Measurements from ENCODE around the gene EXOC6. TPM values are rescaled to one million over a fixed set of nuclear protein-coding genes. Genes with fewer than 3 reads are reported as not detected.

Gene EXOC6
- total and polyA plus RNA-seq, 7 donors: 7.4 to 27.8 (median 14.4) TPM

GRCh38 chr10:93079663-93080349 lies 231.5 kb downstream of the EXOC6 start:
- H3K27me3 ChIP-seq (ENCODE audit: insufficient read depth in 3 of 3, low read length in 2 of 3): peaks cover 0 to 65% (median 11%) of the 10 kb centered on the region in 3 donors
- TF ChIP-seq CTCF (IDR thresholded peaks at IDR 0.05): no peak
- 42 to 57% (median 51%) methylated on average over 9 of the region's 9 CpGs for WGBS, 3 donors
- no peak for DNase-seq
- H3K9me3 ChIP-seq: no peaks in the 10 kb centered on the region
- H3K4me3 ChIP-seq: no peak overlapping the region
- H3K4me1 ChIP-seq: no peaks in the 10 kb centered on the region
- intact Hi-C loops (cut with DNase I): loop anchor here (2.0 to 10.0 kb wide), 4 partner anchors 209 to 425 kb away; no protein-coding TSS in a partner anchor
- no peak overlapping the region for H3K27ac ChIP-seq
- H3K36me3 ChIP-seq (ENCODE audit: insufficient read depth in 1 of 2, low read depth in 1 of 2): no peaks in the 10 kb centered on the region
- ATAC-seq: no peak

- Histone ChIP-seq H3K4me1 (no peaks in the 10 kb centered on the region), H3K27me3 (ENCODE audit: insufficient read depth in 3 of 3, low read length in 2 of 3) (peaks cover 0 to 58% (median 6%) of the 10 kb centered on the region in 3 donors), H3K9me3 (no peaks in the 10 kb centered on the region), H3K36me3 (ENCODE audit: insufficient read depth in 1 of 2, low read depth in 1 of 2) (no peaks in the 10 kb centered on the region), H3K27ac (no peak overlapping the region), H3K4me3 (no peak overlapping the region)
- DNase-seq: no peak
- TF ChIP-seq CTCF (IDR thresholded peaks at IDR 0.05): peak; percentile 65
- intact Hi-C loops (cut with DNase I): loop anchor here (2.0 to 10.0 kb wide), 3 partner anchors 264 to 424 kb away; no protein-coding TSS in a partner anchor
- 54 to 56% (median 54%) methylated on average over 22 of the region's 22 CpGs for WGBS, 3 donors
- ATAC-seq: peak; percentile 48 to 71 (median 56)
Measured at GRCh38 chr10:93080350-93081046, 232.2 kb downstream of the EXOC6 start.

GRCh38 chr10:93081318-93081717 lies 233.0 kb downstream of the EXOC6 start:
- H3K4me1 ChIP-seq: no peaks in the 10 kb centered on the region
- intact Hi-C loops (cut with DNase I): loop anchor here (2.0 to 10.0 kb wide), 3 partner anchors 263 to 423 kb away; no protein-coding TSS in a partner anchor
- peaks cover 0 to 50% (median 4%) of the 10 kb centered on the region in 3 donors for H3K27me3 ChIP-seq (ENCODE audit: insufficient read depth in 3 of 3, low read length in 2 of 3)

GRCh38 chr10:93081834-93082233 lies 233.5 kb downstream of the EXOC6 start:
- no peaks in the 10 kb centered on the region for H3K9me3 ChIP-seq
- DNase-seq: no peak
- H3K27me3 ChIP-seq (ENCODE audit: insufficient read depth in 3 of 3, low read length in 2 of 3): peaks cover 0 to 47% (median 4%) of the 10 kb centered on the region in 3 donors
- no peak for TF ChIP-seq CTCF (IDR thresholded peaks at IDR 0.05)
- ATAC-seq: no peak
- H3K4me1 ChIP-seq: no peaks in the 10 kb centered on the region
- H3K36me3 ChIP-seq (ENCODE audit: insufficient read depth in 1 of 2, low read depth in 1 of 2): no peaks in the 10 kb centered on the region
- intact Hi-C loops (cut with DNase I): loop anchor here (2.0 to 10.0 kb wide), 3 partner anchors 263 to 423 kb away; no protein-coding TSS in a partner anchor
- H3K4me3 ChIP-seq: no peak overlapping the region
- no peak overlapping the region for H3K27ac ChIP-seq
- 38 to 46% (median 41%) methylated on average over 10 of the region's 10 CpGs for WGBS, 3 donors

More at GRCh38 chr10:93081318-93081717, 233.0 kb downstream of the EXOC6 start:
- no peak overlapping the region for H3K27ac ChIP-seq
- DNase-seq (no peak), ATAC-seq (no peak)
- no peaks in the 10 kb centered on the region for H3K9me3 ChIP-seq
- no peak for TF ChIP-seq CTCF (IDR thresholded peaks at IDR 0.05)
- 40 to 46% (median 45%) methylated on average over 3 of the region's 3 CpGs for WGBS, 3 donors
- H3K36me3 ChIP-seq (ENCODE audit: insufficient read depth in 1 of 2, low read depth in 1 of 2): no peaks in the 10 kb centered on the region
- H3K4me3 ChIP-seq: no peak overlapping the region

Data from psoas muscle (tissue), 8 donors.